HUES6 (cell line): Measurements from ENCODE around the gene ERVMER34-1.

ENCODE experiments used
- H3K27ac ChIP-seq: 2 replicates; pipeline ENCODE4 v1.7.0; 2013; ENCODE audit warnings: low read depth, mild to moderate bottlenecking, low read length, inconsistent platforms
- H3K27me3 ChIP-seq: 2 replicates; pipeline ENCODE4 v1.6.1; 2013; ENCODE audit warnings: low read length; ENCODE audit not compliant: control insufficient read depth, insufficient read depth
- H3K36me3 ChIP-seq: 2 replicates; pipeline ENCODE4 v1.6.1; 2013; ENCODE audit warnings: low read length; ENCODE audit not compliant: control insufficient read depth, insufficient read depth
- H3K4me1 ChIP-seq: 2 replicates; pipeline ENCODE4 v1.6.1; 2013; ENCODE audit warnings: low read length; ENCODE audit not compliant: control insufficient read depth, insufficient read depth
- H3K4me3 ChIP-seq: 2 replicates; pipeline ENCODE4 v1.5.1; 2013; ENCODE audit warnings: low read depth, low read length
- H3K9ac ChIP-seq: one replicate; pipeline ENCODE4 v1.6.1; 2013; ENCODE audit warnings: mild to moderate bottlenecking, low read length
- H3K9me3 ChIP-seq: 2 replicates; pipeline ENCODE4 v1.6.1; 2013; ENCODE audit warnings: low read depth, low read length; ENCODE audit not compliant: control insufficient read depth, insufficient read depth

The ERVMER34-1 gene, protein sequence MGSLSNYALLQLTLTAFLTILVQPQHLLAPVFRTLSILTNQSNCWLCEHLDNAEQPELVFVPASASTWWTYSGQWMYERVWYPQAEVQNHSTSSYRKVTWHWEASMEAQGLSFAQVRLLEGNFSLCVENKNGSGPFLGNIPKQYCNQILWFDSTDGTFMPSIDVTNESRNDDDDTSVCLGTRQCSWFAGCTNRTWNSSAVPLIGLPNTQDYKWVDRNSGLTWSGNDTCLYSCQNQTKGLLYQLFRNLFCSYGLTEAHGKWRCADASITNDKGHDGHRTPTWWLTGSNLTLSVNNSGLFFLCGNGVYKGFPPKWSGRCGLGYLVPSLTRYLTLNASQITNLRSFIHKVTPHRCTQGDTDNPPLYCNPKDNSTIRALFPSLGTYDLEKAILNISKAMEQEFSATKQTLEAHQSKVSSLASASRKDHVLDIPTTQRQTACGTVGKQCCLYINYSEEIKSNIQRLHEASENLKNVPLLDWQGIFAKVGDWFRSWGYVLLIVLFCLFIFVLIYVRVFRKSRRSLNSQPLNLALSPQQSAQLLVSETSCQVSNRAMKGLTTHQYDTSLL

GRCh38 chr4:52750819-52751486 lies at the start of gene ERVMER34-1:
ERVMER34-1 (minus strand) TSS chr4:52751425; CDS start chr4:52745520, 5,905 bp downstream.
- Histone ChIP-seq H3K27me3 (peaks cover 26% of the 10 kb centered on the region), H3K27ac (0 out of 2 replicates have a peak within 1 kb of the TSS, but pooled peaks have one; percentile 5), H3K4me3 (peak within 1 kb of the TSS; percentile 54), H3K9ac (peak within 1 kb of the TSS; percentile 6), H3K4me1 (peaks cover 6% of the 10 kb centered on the region), H3K9me3 (no peaks in the 10 kb centered on the region), H3K36me3 (peaks cover 11% of the 10 kb centered on the region)

- Histone ChIP-seq H3K27me3 (no peaks in the 10 kb centered on the region), H3K9ac (no peak overlapping the region), H3K27ac (no peak overlapping the region), H3K4me3 (no peak overlapping the region), H3K9me3 (0 out of 2 replicates have a peak, but pooled peaks cover 10% of the 10 kb centered on the region), H3K36me3 (no peaks in the 10 kb centered on the region), H3K4me1 (peaks cover 9% of the 10 kb centered on the region; the same call in 1 of the 2 replicates)
Measured at GRCh38 chr4:52799813-52800212, 48.6 kb upstream of the ERVMER34-1 start.

DNA sequence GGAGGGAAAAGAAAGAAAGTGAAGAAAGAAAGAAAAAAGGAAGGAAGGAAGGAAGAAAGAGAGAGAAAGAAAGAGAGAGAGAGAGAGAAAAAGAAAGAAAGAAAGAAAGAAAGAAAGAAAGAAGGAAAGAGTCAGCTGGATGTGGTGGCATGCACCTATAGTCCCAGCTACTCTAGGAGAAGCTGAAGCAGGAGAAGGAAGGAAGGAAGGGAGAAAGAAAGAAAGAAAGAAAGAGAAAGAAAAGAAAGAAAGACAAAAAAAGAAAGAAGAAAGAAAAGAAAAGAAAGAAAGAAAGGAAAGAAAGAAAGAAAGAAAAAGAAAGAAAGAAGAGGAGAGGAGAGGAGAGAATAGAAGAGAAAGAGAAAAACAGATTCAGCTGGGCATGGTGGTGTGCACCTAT lies 44.3 kb upstream of the ERVMER34-1 start:
- H3K4me3 ChIP-seq = no peak overlapping the region
- H3K9ac ChIP-seq = no peak overlapping the region
- H3K36me3 ChIP-seq = no peaks in the 10 kb centered on the region
- H3K9me3 ChIP-seq = 0 out of 2 replicates have a peak, but pooled peaks cover 2% of the 10 kb centered on the region
- H3K27me3 ChIP-seq = no peaks in the 10 kb centered on the region
- no peak overlapping the region for H3K27ac ChIP-seq
- peaks cover 5% of the 10 kb centered on the region; the same call in 1 of the 2 replicates for H3K4me1 ChIP-seq

DNA sequence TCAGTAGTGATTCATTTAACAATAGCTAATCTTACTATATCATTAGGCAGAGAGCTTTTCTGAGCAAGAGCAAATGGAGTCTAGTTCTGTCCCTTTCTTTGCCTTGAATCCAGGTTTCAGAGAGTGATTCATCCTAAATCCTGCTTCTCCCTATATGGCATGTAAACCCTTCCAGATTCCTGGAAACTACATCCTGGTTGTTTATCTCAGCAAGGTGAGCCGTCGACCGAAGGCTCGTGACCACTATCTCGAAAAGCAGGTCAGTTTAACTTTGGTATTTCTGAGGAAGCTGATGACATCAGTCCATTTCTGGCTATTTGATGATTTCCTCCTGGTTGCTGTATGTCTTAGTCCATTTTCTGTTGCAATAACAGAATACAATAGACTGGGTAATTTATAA lies 40.7 kb upstream of the ERVMER34-1 start:
- H3K9ac ChIP-seq = no peak overlapping the region
- no peaks in the 10 kb centered on the region for H3K9me3 ChIP-seq
- no peak overlapping the region for H3K4me3 ChIP-seq
- no peak overlapping the region for H3K27ac ChIP-seq
- H3K36me3 ChIP-seq = no peaks in the 10 kb centered on the region
- H3K4me1 ChIP-seq = 0 out of 2 replicates have a peak, but pooled peaks cover 2% of the 10 kb centered on the region
- H3K27me3 ChIP-seq = no peaks in the 10 kb centered on the region

GRCh38 chr4:52789774-52790173 lies 38.5 kb upstream of the ERVMER34-1 start:
- Histone ChIP-seq H3K36me3 (no peaks in the 10 kb centered on the region), H3K9me3 (no peaks in the 10 kb centered on the region), H3K4me1 (0 out of 2 replicates have a peak, but pooled peaks cover 2% of the 10 kb centered on the region), H3K27me3 (no peaks in the 10 kb centered on the region), H3K27ac (no peak overlapping the region), H3K4me3 (no peak overlapping the region), H3K9ac (no peak overlapping the region)

- H3K36me3 ChIP-seq = no peaks in the 10 kb centered on the region
- H3K4me1 ChIP-seq = 0 out of 2 replicates have a peak, but pooled peaks cover 2% of the 10 kb centered on the region
- H3K9me3 ChIP-seq = no peaks in the 10 kb centered on the region
- H3K4me3 ChIP-seq = no peak overlapping the region
- no peaks in the 10 kb centered on the region for H3K27me3 ChIP-seq
- no peak overlapping the region for H3K9ac ChIP-seq
- H3K27ac ChIP-seq = no peak overlapping the region
Measured at GRCh38 chr4:52788806-52789205, 37.6 kb upstream of the ERVMER34-1 start.

DNA sequence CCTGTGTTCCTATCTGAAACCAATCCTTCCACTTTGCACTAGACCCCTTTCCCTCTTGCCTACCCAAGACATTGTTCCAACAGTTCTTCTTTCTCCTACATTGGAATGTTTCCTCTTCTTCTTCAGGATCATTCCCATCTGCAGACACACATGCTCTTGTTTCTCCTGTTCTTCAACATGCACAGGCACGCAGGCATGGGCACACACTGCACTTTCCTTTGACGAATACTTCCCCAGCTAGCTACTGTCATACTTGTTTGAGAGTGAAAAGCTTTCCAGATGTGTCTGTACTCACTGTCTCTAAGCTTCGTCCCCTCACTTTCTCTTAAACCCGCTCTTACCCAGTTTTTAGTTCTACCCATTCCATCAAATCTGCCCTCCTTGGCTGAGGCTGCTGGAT lies 31.8 kb upstream of the ERVMER34-1 start:
- Histone ChIP-seq H3K9ac (no peak overlapping the region), H3K4me3 (no peak overlapping the region), H3K36me3 (no peaks in the 10 kb centered on the region), H3K4me1 (no peaks in the 10 kb centered on the region), H3K27me3 (no peaks in the 10 kb centered on the region), H3K9me3 (peaks cover 7% of the 10 kb centered on the region), H3K27ac (no peak overlapping the region)

DNA sequence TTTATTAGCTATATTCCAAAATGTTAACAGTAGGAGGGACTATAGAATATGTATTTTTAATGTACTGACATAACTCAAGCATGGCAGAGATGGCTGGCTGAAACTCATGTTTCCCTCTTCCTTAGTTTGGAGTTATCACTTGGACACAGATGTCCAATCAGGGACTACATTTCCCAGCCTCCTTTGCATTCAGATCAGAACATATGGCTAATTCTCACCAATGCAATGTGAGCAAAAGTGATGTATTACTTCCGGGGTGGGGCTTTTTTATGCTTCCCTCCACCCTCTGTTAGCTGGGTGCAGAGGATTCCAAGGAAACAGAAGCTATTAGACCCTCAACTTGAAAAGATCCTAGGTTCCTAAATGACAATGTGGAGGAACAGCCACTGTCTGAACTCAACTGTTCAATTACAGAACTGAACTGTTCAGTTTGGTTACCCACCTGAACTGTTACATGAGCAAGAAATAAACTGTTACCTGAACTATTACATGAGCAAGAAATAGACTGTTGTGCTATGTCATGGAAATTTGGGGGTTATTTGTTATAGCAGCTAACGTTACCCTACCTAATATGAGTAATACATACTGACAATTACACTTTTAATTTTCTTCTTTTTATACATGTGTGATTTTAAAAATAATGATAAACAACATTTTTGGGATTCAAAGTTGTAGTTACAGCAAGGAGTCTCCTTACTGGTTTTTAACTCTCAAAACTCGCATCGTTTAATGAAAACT lies 29.6 kb upstream of the ERVMER34-1 start:
- no peaks in the 10 kb centered on the region for H3K27me3 ChIP-seq
- no peak overlapping the region for H3K4me3 ChIP-seq
- no peaks in the 10 kb centered on the region for H3K4me1 ChIP-seq
- H3K9ac ChIP-seq = no peak overlapping the region
- H3K9me3 ChIP-seq = peaks cover 7% of the 10 kb centered on the region
- no peak overlapping the region for H3K27ac ChIP-seq
- no peaks in the 10 kb centered on the region for H3K36me3 ChIP-seq

GRCh38 chr4:52780206-52780605 lies 29.0 kb upstream of the ERVMER34-1 start:
- Histone ChIP-seq H3K4me3 (no peak overlapping the region), H3K9me3 (peaks cover 10% of the 10 kb centered on the region), H3K36me3 (no peaks in the 10 kb centered on the region), H3K27ac (no peak overlapping the region), H3K9ac (no peak overlapping the region), H3K27me3 (no peaks in the 10 kb centered on the region), H3K4me1 (no peaks in the 10 kb centered on the region)

GRCh38 chr4:52760256-52760655 lies 9.0 kb upstream of the ERVMER34-1 start:
- H3K27me3 ChIP-seq = no peaks in the 10 kb centered on the region
- H3K27ac ChIP-seq = no peak overlapping the region

More at GRCh38 chr4:52760256-52760655, 9.0 kb upstream of the ERVMER34-1 start:
- Histone ChIP-seq H3K9me3 (no peaks in the 10 kb centered on the region), H3K4me1 (no peaks in the 10 kb centered on the region), H3K9ac (no peak overlapping the region), H3K4me3 (no peak overlapping the region), H3K36me3 (no peaks in the 10 kb centered on the region)
